WERI-Rb-1 (cell line): ENCODE results near the gene USHBP1.

Experiments used
- DNase-seq: peaks from one replicate; pipeline ENCODE4 v3.0.0-alpha.2; 2020
- H3K27ac ChIP-seq: fragments of 250-450 bp; sonication (Bioruptor Pico); 2 replicates; pipeline ENCODE4 v1.5.1; 2020; ENCODE audit warnings: mild to moderate bottlenecking, moderate library complexity
- H3K27me3 ChIP-seq: fragments of 250-450 bp; sonication (Bioruptor Pico); 2 replicates; pipeline ENCODE4 v1.5.1; 2021; ENCODE audit warnings: mild to moderate bottlenecking, low read depth, moderate library complexity; ENCODE audit not compliant: insufficient read depth, severe bottlenecking
- H3K36me3 ChIP-seq: fragments of 250-450 bp; sonication (Bioruptor Pico); 2 replicates; pipeline ENCODE4 v1.5.1; 2020; ENCODE audit warnings: mild to moderate bottlenecking, moderate library complexity
- H3K4me3 ChIP-seq: 2 replicates; pipeline ENCODE4 v1.5.1; 2011; ENCODE audit warnings: low read depth, mild to moderate bottlenecking, control low read depth, low read length
- H3K9me3 ChIP-seq: fragments of 250-450 bp; sonication (Bioruptor Pico); 2 replicates; pipeline ENCODE4 v1.5.1; 2021; ENCODE audit warnings: mild to moderate bottlenecking, moderate library complexity; ENCODE audit not compliant: severe bottlenecking
- TF ChIP-seq, protein P1 (sequence below): IDR thresholded peaks from 2 replicates; pipeline ENCODE4 v1.5.1; 2011; ENCODE audit warnings: low read depth, mild to moderate bottlenecking, control low read depth, inconsistent platforms, low read length

USHBP1 gene, protein sequence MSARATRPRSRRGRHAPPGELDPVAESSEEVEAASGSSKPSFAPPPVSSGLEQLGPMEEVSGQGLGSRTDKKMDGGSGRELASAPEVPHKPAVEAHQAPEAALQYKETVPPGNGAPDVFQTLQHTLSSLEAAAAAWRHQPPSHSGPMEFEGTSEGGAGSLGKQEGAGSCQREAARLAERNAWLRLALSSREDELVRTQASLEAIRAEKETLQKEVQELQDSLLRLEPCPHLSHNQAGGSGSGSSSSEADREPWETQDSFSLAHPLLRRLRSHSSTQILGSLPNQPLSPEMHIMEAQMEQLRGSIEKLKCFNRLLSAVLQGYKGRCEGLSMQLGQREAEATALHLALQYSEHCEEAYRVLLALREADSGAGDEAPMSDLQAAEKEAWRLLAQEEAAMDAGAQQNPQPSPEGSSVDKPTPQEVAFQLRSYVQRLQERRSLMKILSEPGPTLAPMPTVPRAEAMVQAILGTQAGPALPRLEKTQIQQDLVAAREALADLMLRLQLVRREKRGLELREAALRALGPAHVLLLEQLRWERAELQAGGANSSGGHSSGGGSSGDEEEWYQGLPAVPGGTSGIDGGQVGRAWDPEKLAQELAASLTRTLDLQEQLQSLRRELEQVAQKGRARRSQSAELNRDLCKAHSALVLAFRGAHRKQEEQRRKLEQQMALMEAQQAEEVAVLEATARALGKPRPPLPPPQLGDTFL

GRCh38 chr19:17264641-17264979 is at the start of gene USHBP1:
TSS of gene USHBP1 (minus strand) at chr19:17264745. CDS start at chr19:17264299, 446 bp downstream.
- Histone ChIP-seq H3K9me3 (peaks cover 10% of the 10 kb centered on the region), H3K27ac (no peak within 1 kb of the TSS), H3K36me3 (peaks cover 8% of the 10 kb centered on the region), H3K4me3 (no peak within 1 kb of the TSS), H3K27me3 (no peaks in the 10 kb centered on the region)
- DNase-seq: no peak
- TF ChIP-seq, protein P1, sequence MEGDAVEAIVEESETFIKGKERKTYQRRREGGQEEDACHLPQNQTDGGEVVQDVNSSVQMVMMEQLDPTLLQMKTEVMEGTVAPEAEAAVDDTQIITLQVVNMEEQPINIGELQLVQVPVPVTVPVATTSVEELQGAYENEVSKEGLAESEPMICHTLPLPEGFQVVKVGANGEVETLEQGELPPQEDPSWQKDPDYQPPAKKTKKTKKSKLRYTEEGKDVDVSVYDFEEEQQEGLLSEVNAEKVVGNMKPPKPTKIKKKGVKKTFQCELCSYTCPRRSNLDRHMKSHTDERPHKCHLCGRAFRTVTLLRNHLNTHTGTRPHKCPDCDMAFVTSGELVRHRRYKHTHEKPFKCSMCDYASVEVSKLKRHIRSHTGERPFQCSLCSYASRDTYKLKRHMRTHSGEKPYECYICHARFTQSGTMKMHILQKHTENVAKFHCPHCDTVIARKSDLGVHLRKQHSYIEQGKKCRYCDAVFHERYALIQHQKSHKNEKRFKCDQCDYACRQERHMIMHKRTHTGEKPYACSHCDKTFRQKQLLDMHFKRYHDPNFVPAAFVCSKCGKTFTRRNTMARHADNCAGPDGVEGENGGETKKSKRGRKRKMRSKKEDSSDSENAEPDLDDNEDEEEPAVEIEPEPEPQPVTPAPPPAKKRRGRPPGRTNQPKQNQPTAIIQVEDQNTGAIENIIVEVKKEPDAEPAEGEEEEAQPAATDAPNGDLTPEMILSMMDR: no peak

DNA sequence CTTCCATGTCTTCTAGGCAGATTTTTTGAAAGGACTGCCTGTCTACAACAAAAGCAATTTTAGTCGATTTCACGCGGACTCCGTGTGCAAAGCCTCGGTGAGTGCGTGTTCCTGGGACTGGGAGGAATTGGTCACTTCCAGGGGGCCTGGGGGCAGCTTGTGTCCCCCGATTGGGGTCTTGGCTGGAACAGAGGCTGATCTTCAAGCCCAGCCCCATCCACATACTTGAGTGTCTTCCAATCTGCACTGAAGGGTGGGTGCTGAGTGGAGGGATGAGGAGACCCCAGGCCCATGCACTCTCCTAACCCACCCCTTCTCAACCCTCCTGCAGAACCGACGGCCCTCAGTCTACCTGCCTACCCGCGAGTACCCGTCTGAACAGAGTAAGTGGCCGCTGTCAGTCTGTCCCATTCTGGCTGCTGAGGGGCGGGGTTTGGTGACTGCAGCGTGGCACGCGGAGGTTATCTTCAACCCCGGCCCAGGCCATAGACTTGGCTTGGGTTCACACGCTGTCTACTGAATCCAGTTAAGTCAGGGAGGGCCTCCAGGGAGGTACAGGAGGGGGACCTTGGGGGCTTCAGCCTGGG is 49.6 kb upstream of the USHBP1 start:
- DNase-seq: no peak
- Histone ChIP-seq H3K27me3 (no peaks in the 10 kb centered on the region), H3K36me3 (peaks cover 33% of the 10 kb centered on the region), H3K4me3 (no peak overlapping the region), H3K27ac (no peak overlapping the region), H3K9me3 (no peaks in the 10 kb centered on the region)
- TF ChIP-seq, protein P1: no peak

DNA sequence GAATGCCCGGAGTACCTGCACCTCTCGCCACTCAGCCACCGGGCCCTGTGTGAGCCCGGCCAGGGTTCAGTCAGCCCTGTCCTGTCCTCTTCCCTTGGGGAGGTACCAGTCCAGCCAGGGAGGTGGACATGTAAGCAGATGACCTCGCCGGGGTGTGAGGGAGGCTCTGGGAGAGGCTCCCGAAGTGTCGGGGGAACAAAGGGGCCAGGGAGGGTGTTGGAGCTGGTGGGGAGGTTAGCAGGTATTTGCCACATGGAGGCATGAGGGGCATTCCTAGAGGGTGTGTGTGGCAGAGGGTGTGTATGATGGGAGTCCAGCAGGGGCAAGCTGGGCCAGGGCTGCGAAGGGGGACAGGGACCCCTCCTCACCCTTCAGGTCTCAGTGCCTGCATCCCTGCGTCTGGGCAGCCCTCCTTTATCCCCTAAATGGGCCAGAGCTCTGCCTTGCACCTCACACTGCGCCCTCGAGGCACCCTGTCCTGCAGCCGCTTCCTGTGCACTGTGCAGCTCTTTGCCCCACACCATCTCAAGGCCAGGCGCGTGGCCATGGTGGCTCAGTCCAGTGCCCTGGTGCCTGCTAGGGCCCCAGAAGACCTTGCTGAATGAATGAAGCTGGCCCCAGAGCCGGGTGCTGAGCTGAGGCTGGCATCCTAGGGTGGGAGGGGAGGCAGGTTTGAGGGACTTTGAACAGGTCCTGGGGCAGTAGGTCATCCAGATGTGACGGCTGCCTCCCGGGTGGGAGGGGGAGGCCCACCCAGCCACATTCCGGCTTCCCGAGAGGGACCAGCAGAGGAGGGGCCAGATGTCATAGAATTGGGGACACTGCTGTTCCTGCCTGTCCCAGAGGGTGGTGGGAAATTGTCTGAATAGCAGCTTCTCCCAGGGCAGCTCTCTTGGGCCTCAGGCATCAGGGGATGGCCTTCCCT is 47.9 kb upstream of the USHBP1 start:
- DNase-seq: no peak
- Histone ChIP-seq H3K4me3 (no peak overlapping the region), H3K27me3 (no peaks in the 10 kb centered on the region), H3K9me3 (no peaks in the 10 kb centered on the region), H3K36me3 (peaks cover 28% of the 10 kb centered on the region), H3K27ac (no peak overlapping the region)
- TF ChIP-seq, protein P1: no peak

DNA sequence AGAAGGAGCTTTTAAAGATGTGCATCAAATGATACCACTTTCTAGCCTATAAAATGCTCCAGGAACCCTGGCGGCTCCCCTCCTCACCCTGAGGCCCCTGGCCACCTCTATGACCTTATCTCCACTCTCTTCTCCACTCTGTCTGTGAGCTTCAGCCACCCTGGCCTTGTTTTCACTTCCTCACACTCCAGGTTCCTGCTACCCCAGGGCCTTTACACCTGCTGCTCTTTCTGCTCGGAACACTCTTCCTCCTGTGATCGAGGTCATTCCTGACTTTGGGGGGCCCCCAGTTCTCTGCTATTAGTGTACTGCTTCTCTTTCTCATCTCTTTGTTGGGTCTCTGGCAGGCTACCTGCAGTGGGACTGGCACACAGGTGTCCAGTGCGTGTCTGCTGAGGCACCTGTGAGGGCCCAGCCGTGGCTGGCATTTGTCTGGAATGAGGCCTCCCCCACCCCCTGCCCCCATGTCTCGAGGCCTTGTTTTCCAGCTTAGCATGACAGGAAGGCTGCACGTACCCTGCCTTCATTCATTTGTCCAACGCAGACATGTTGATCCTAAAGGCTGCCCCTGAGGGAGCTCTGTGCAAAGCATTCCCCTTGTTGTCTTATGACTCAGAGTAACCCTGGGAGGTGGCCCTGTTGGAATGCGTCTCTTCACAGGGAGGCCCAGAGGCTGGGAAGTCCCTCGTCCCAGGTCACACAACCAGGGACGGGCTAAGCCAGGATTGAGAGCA is 47.1 kb upstream of the USHBP1 start:
- H3K27ac ChIP-seq: no peak overlapping the region
- DNase-seq: no peak
- no peaks in the 10 kb centered on the region for H3K27me3 ChIP-seq
- no peaks in the 10 kb centered on the region for H3K9me3 ChIP-seq
- H3K36me3 ChIP-seq: peaks cover 28% of the 10 kb centered on the region
- no peak overlapping the region for H3K4me3 ChIP-seq
- TF ChIP-seq, protein P1: no peak

DNA sequence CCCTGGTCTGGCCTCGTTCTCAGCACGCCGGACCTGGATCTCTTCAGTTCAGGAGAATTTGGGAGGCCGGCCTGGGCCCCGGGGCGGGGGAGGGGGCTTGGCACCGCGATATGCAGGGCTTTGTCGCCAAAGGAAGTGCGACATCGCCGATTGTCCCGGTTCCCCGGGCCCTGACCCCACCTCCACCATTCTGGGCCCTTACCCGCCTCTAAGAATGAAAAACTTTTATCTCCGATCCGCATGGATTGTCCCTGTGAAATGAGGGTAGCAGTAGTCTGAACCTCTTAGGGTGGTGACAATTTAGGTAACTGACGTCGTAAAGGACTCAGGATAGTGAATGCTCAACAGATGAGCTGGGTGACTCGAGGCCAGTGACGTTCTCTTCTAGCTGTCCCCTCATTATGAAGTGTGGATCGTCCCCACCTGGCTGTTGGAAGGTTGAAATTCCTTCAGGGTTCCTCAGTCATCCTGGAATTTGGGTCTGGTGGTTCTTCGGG is 45.5 kb upstream of the USHBP1 start:
- H3K4me3 ChIP-seq: peak overlapping the region; percentile 97
- H3K9me3 ChIP-seq: no peaks in the 10 kb centered on the region
- TF ChIP-seq, protein P1: no peak
- no peak for DNase-seq
- peaks cover 17% of the 10 kb centered on the region for H3K36me3 ChIP-seq
- no peaks in the 10 kb centered on the region for H3K27me3 ChIP-seq
- peak overlapping the region; percentile 78 for H3K27ac ChIP-seq
